ENCODE results near the gene KCNQ1.

GRCh38 chr11:2530131-2530854 is 85.5 kb downstream of the KCNQ1 start:
- TF ChIP-seq HNRNPLL (IDR thresholded peaks at IDR 0.05; ENCODE audit: low read depth, low read length, poor library complexity, severe bottlenecking) (no peak), ZNF24 (IDR thresholded peaks at IDR 0.05) (no peak), MLX (CRISPR knock-in tag; IDR thresholded peaks at IDR 0.05) (no peak), ZNF816 (CRISPR knock-in tag; IDR thresholded peaks at IDR 0.05; ENCODE audit: borderline replicate concordance) (no peak), ZNF644 (CRISPR knock-in tag; IDR thresholded peaks at IDR 0.05; ENCODE audit: low read depth) (no peak), SP1 (IDR thresholded peaks at IDR 0.05) (no peak), SP1 (CRISPR knock-in tag; IDR thresholded peaks at IDR 0.05) (no peak), CTCF (CRISPR knock-in tag; IDR thresholded peaks at IDR 0.05) (no peak), ZGPAT (CRISPR knock-in tag; IDR thresholded peaks at IDR 0.05) (no peak), POLR2A (IDR thresholded peaks at IDR 0.05; ENCODE audit: insufficient read depth in 1 of 2, low read depth in 2 of 2, low read length in 2 of 2) (no peak), REST (IDR thresholded peaks at IDR 0.05; ENCODE audit: borderline replicate concordance in 1 of 2, low read depth in 1 of 2, low read length in 2 of 2) (no peak)

Measured in HepG2 (cell line).